ENCODE results near the gene DOK5. TPM values are rescaled to one million over a fixed set of nuclear protein-coding genes. Genes with fewer than 3 reads are reported as not detected.

The DOK5 gene
- total and polyA plus RNA-seq, 10 of the 15 experiments (the other 5 are each of a cell fraction or from before 2014, with no cell fraction given) = 0.03 TPM; not detected in 9

DNA sequence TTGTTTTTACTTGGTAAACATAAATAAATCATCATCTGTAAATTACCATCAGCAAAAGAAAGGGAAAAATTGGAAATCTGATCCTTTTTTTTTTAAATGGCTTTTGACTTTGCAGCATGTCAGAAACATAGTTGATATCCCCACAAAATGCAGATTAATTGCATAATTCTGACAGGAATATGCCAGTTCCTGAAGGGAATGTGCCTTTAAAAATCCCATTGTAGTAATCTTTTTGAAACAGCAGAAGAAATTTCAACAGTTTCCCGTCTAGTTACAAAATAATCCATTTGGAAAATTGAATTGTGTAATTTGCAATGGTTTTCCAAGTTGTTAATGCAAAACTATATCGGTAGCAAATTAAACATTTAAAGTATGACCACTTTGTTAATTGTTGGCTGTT lies 95.2 kb downstream of the DOK5 start (continued):
- TF ChIP-seq, protein P1, sequence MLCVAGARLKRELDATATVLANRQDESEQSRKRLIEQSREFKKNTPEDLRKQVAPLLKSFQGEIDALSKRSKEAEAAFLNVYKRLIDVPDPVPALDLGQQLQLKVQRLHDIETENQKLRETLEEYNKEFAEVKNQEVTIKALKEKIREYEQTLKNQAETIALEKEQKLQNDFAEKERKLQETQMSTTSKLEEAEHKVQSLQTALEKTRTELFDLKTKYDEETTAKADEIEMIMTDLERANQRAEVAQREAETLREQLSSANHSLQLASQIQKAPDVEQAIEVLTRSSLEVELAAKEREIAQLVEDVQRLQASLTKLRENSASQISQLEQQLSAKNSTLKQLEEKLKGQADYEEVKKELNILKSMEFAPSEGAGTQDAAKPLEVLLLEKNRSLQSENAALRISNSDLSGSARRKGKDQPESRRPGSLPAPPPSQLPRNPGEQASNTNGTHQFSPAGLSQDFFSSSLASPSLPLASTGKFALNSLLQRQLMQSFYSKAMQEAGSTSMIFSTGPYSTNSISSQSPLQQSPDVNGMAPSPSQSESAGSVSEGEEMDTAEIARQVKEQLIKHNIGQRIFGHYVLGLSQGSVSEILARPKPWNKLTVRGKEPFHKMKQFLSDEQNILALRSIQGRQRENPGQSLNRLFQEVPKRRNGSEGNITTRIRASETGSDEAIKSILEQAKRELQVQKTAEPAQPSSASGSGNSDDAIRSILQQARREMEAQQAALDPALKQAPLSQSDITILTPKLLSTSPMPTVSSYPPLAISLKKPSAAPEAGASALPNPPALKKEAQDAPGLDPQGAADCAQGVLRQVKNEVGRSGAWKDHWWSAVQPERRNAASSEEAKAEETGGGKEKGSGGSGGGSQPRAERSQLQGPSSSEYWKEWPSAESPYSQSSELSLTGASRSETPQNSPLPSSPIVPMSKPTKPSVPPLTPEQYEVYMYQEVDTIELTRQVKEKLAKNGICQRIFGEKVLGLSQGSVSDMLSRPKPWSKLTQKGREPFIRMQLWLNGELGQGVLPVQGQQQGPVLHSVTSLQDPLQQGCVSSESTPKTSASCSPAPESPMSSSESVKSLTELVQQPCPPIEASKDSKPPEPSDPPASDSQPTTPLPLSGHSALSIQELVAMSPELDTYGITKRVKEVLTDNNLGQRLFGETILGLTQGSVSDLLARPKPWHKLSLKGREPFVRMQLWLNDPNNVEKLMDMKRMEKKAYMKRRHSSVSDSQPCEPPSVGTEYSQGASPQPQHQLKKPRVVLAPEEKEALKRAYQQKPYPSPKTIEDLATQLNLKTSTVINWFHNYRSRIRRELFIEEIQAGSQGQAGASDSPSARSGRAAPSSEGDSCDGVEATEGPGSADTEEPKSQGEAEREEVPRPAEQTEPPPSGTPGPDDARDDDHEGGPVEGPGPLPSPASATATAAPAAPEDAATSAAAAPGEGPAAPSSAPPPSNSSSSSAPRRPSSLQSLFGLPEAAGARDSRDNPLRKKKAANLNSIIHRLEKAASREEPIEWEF (IDR thresholded peaks at IDR 0.05; ENCODE audit: insufficient replicate concordance, low read depth, low read length) = no peak
- TF ChIP-seq ZSCAN29 (IDR thresholded peaks at IDR 0.05) = no peak

DNA sequence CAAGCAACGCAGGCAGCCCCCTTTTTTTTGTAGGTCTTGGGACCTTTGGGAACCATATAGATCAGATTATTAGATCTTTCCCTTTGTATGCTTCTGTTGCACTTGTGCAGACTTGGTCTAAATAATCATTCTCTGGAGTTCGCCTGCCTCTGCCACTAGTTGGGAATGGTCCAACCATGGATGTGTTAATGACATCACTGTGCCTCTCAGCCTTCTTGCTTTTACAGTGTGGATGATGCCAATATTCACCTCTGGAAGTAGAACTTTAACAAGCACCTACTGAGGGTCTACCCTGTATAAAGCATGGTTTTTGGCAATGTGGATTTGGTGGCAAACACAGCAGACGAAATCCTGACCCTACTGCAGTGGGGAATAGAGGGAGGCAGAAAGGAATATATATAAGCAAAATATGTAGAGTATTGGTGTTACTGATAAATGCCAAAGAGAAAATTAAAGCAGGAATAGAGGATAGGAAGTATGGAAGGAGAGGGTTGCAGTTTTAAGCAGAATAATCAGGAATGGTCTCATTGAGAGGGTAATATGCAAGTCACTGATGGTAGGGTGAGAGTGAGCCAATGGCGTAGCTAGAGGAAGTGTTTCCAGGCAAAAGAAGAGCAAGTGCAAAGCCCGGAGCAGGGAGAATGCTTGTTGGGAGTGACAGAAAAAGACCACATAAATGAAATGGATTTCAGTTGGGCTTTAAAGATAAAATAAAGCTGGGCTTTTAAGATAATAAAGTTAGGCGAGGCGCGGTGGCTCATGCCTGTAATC lies 97.5 kb downstream of the DOK5 start:
- intact Hi-C loops (cut with micrococcal nuclease; ENCODE audit: unreplicated experiment) (no loop called here), in situ Hi-C loops (cut with MboI) (no loop called here)
- CTCF ChIA-PET = no interaction called here
- SMC1A ChIA-PET (ENCODE audit: uncharacterized antibody, unreplicated experiment) = no interaction called here
- POLR2A ChIA-PET = no interaction called here
- ATAC-seq (no peak), FAIRE-seq (no peak), DNase-seq (ENCODE audit: low read depth, low spot score) (no peak)
- Histone ChIP-seq H3K4me3 (no peak overlapping the region), H3K9me3 (replicated peaks; ENCODE audit: control insufficient read depth, insufficient read depth, low read length) (no peaks in the 10 kb centered on the region), H3K4me1 (ENCODE audit: control insufficient read depth, insufficient read depth, low read length) (no peaks in the 10 kb centered on the region), H3K79me2 (ENCODE audit: control insufficient read depth, insufficient read depth, low read length) (no peaks in the 10 kb centered on the region), H3K36me3 (ENCODE audit: control insufficient read depth in 2 of 2, insufficient read depth in 2 of 2, low read length in 1 of 2) (no peaks in the 10 kb centered on the region), H2AFZ (ENCODE audit: control insufficient read depth, low read depth, low read length) (no peak overlapping the region), H3K4me2 (ENCODE audit: control insufficient read depth, insufficient read depth) (no peak overlapping the region), H3K27ac (ENCODE audit: control insufficient read depth, insufficient read depth) (no peak overlapping the region), H3K27me3 (replicated peaks in 1 of 2; ENCODE audit: control insufficient read depth in 2 of 2, insufficient read depth in 2 of 2, low read length in 1 of 2) (no peaks in the 10 kb centered on the region; a peak in 1 of 4 replicates), H4K20me1 (ENCODE audit: control insufficient read depth, insufficient read depth) (no peaks in the 10 kb centered on the region), H3K9ac (ENCODE audit: control insufficient read depth, insufficient read depth, low read length) (no peak overlapping the region)
- no peak for TF ChIP-seq ZNF384 (IDR thresholded peaks at IDR 0.05; ENCODE audit: borderline replicate concordance, low read depth, low read length)
- TF ChIP-seq IRF4 (IDR thresholded peaks at IDR 0.05; ENCODE audit: low read depth, low read length) = no peak
- TF ChIP-seq BHLHE40 (IDR thresholded peaks at IDR 0.05; ENCODE audit: borderline replicate concordance in 1 of 2, low read depth in 2 of 2, low read length in 1 of 2) = no peak
- TF ChIP-seq SUZ12 (IDR thresholded peaks at IDR 0.05; ENCODE audit: unreplicated experiment) = no peak
- TF ChIP-seq EZH2 (IDR thresholded peaks at IDR 0.05; ENCODE audit: borderline replicate concordance, control insufficient read depth, low read depth, low read length) = no peak
- TF ChIP-seq NR2C1 (IDR thresholded peaks at IDR 0.05) = no peak
- TF ChIP-seq ZSCAN29 (IDR thresholded peaks at IDR 0.05) = no peak
- no peak for TF ChIP-seq PAX8 (IDR thresholded peaks at IDR 0.05)
- TF ChIP-seq, protein P2, sequence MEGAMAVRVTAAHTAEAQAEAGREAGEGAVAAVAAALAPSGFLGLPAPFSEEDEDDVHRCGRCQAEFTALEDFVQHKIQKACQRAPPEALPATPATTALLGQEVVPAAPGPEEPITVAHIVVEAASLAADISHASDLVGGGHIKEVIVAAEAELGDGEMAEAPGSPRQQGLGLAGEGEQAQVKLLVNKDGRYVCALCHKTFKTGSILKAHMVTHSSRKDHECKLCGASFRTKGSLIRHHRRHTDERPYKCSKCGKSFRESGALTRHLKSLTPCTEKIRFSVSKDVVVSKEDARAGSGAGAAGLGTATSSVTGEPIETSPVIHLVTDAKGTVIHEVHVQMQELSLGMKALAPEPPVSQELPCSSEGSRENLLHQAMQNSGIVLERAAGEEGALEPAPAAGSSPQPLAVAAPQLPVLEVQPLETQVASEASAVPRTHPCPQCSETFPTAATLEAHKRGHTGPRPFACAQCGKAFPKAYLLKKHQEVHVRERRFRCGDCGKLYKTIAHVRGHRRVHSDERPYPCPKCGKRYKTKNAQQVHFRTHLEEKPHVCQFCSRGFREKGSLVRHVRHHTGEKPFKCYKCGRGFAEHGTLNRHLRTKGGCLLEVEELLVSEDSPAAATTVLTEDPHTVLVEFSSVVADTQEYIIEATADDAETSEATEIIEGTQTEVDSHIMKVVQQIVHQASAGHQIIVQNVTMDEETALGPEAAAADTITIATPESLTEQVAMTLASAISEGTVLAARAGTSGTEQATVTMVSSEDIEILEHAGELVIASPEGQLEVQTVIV (IDR thresholded peaks at IDR 0.05; ENCODE audit: borderline replicate concordance, partially characterized antibody) = no peak
- no peak for TF ChIP-seq EP300 (IDR thresholded peaks at IDR 0.05; ENCODE audit: borderline replicate concordance in 1 of 2, control insufficient read depth in 1 of 2, low read depth in 2 of 2, low read length in 2 of 2)
- TF ChIP-seq RUNX3 (IDR thresholded peaks at IDR 0.05; ENCODE audit: low read length) = no peak
- no peak for TF ChIP-seq ZZZ3 (IDR thresholded peaks at IDR 0.05; ENCODE audit: control insufficient read depth, insufficient read length, low read depth)
- RAD21 ChIA-PET (ENCODE audit: unreplicated experiment) = interaction anchor here (0.8 kb wide), 1 partner anchor 701 kb away, joined by 3 read pairs; no protein-coding TSS in a partner anchor
- BruUV-seq (replicated peaks) = no TSS peak
- WGBS (ENCODE audit: insufficient coverage, insufficient replicate concordance, low lambda C conversion rate, missing lambda C conversion rate) = 56% methylated on average over 8 of the region's 8 CpGs
